ENCODE measurements around the gene BTRC. TPM values are rescaled to one million over a fixed set of nuclear protein-coding genes. Genes with fewer than 3 reads are reported as not detected.
"Not testable (repeated sequence)": the region's sequence is repeated elsewhere in the genome, so short reads cannot be mapped to it uniquely, and the experiment has no call there.

Gene BTRC
- polyA plus RNA-seq, 6 donors from 2014 or later, result 6.0 to 13.4 (median 8.3) TPM

- H3K36me3 Mint-ChIP-seq, result no peaks in the 10 kb centered on the region
- no peaks in the 10 kb centered on the region for H3K9me3 Mint-ChIP-seq
- H3K4me3 Mint-ChIP-seq, result no peak overlapping the region
- DNase-seq (no peak), ATAC-seq (ENCODE audit: low read depth in 2 of 2) (no peak)
- H3K4me1 Mint-ChIP-seq, result peaks cover 30 to 53% (median 36%) of the 10 kb centered on the region in 3 donors
- no peaks in the 10 kb centered on the region for H3K27me3 Mint-ChIP-seq
- no peak overlapping the region for H3K27ac Mint-ChIP-seq
Observed at GRCh38 chr10:101379663-101380352, 25.8 kb downstream of the BTRC start.

- Mint-ChIP-seq H3K27me3 (no peaks in the 10 kb centered on the region), H3K4me3 (no peak overlapping the region), H3K27ac (no peak overlapping the region)
Observed at GRCh38 chr10:101380353-101381017, 26.5 kb downstream of the BTRC start.

GRCh38 chr10:101385866-101386658 lies 32.1 kb downstream of the BTRC start:
- H3K27me3 Mint-ChIP-seq, result no peaks in the 10 kb centered on the region
- peaks cover 0 to 8% of the 10 kb centered on the region in 2 donors for H3K36me3 Mint-ChIP-seq
- ATAC-seq (ENCODE audit: low read depth in 2 of 2), result no peak
- no peak overlapping the region for H3K4me3 Mint-ChIP-seq
- H3K27ac Mint-ChIP-seq, result peak overlapping the region in 3 of 6 donors; percentile 4 to 28 (median 17)
- H3K9me3 Mint-ChIP-seq, result no peaks in the 10 kb centered on the region
- DNase-seq, result no peak
- H3K4me1 Mint-ChIP-seq, result peaks cover 14 to 42% (median 16%) of the 10 kb centered on the region in 3 donors

More at GRCh38 chr10:101380353-101381017, 26.5 kb downstream of the BTRC start:
- no peak for ATAC-seq (ENCODE audit: low read depth in 2 of 2)
- peaks cover 23 to 46% (median 30%) of the 10 kb centered on the region in 3 donors for H3K4me1 Mint-ChIP-seq
- no peak for DNase-seq
- no peaks in the 10 kb centered on the region for H3K36me3 Mint-ChIP-seq
- H3K9me3 Mint-ChIP-seq, result no peaks in the 10 kb centered on the region

- no peaks in the 10 kb centered on the region for H3K9me3 Mint-ChIP-seq
- H3K4me3 Mint-ChIP-seq, result no peak overlapping the region
- H3K27ac Mint-ChIP-seq, result peak overlapping the region in 1 of 6 donors; percentile 28
- H3K36me3 Mint-ChIP-seq, result peaks cover 0 to 8% of the 10 kb centered on the region in 2 donors
- peaks cover 7 to 35% (median 9%) of the 10 kb centered on the region in 3 donors for H3K4me1 Mint-ChIP-seq
- no peaks in the 10 kb centered on the region for H3K27me3 Mint-ChIP-seq
- no peak for ATAC-seq (ENCODE audit: low read depth in 2 of 2)
- no peak for DNase-seq
Observed at GRCh38 chr10:101386659-101387259, 32.8 kb downstream of the BTRC start.

GRCh38 chr10:101388676-101389276 lies 34.8 kb downstream of the BTRC start:
- Mint-ChIP-seq H3K4me3 (no peak overlapping the region), H3K36me3 (peaks cover 0 to 8% of the 10 kb centered on the region in 2 donors), H3K27ac (peak overlapping the region in 1 of 6 donors; percentile 56), H3K27me3 (no peaks in the 10 kb centered on the region), H3K9me3 (no peaks in the 10 kb centered on the region), H3K4me1 (peaks cover 2 to 26% (median 9%) of the 10 kb centered on the region in 3 donors)
- DNase-seq, result no peak
- no peak for ATAC-seq (ENCODE audit: low read depth in 2 of 2)

GRCh38 chr10:101389532-101389931 lies 35.6 kb downstream of the BTRC start:
- not testable (repeated sequence) for H3K27me3 Mint-ChIP-seq; ATAC-seq (ENCODE audit: low read depth in 2 of 2); DNase-seq; H3K4me3 Mint-ChIP-seq; H3K36me3 Mint-ChIP-seq; H3K9me3 Mint-ChIP-seq
- Mint-ChIP-seq H3K4me1 (peaks cover 2 to 27% (median 9%) of the 10 kb centered on the region in 3 donors), H3K27ac (peak overlapping the region in 1 of 6 donors; percentile 69)

- Mint-ChIP-seq H3K27me3 (no peaks in the 10 kb centered on the region), H3K4me1 (peaks cover 2 to 32% (median 9%) of the 10 kb centered on the region in 3 donors), H3K27ac (no peak overlapping the region), H3K9me3 (no peaks in the 10 kb centered on the region), H3K36me3 (peaks cover 0 to 8% of the 10 kb centered on the region in 2 donors), H3K4me3 (no peak overlapping the region)
- ATAC-seq (ENCODE audit: low read depth in 2 of 2), result no peak
- no peak for DNase-seq
Observed at GRCh38 chr10:101389986-101390531, 36.1 kb downstream of the BTRC start.

- H3K27ac Mint-ChIP-seq, result no peak overlapping the region
Observed at GRCh38 chr10:101393378-101393777, 39.4 kb downstream of the BTRC start.

GRCh38 chr10:101394524-101395133 lies 40.7 kb downstream of the BTRC start:
- DNase-seq (no peak), ATAC-seq (ENCODE audit: low read depth in 2 of 2) (no peak)
- Mint-ChIP-seq H3K27me3 (no peaks in the 10 kb centered on the region), H3K4me3 (no peak overlapping the region), H3K9me3 (no peaks in the 10 kb centered on the region), H3K36me3 (no peaks in the 10 kb centered on the region), H3K27ac (peak overlapping the region in 1 of 6 donors; percentile 11), H3K4me1 (peaks cover 4 to 27% (median 8%) of the 10 kb centered on the region in 3 donors)

More at GRCh38 chr10:101393378-101393777, 39.4 kb downstream of the BTRC start:
- ATAC-seq (ENCODE audit: low read depth in 2 of 2), result no peak
- no peaks in the 10 kb centered on the region for H3K27me3 Mint-ChIP-seq
- DNase-seq, result no peak
- H3K9me3 Mint-ChIP-seq, result no peaks in the 10 kb centered on the region
- no peak overlapping the region for H3K4me3 Mint-ChIP-seq
- H3K36me3 Mint-ChIP-seq, result peaks cover 0 to 8% of the 10 kb centered on the region in 2 donors
- peaks cover 4 to 39% (median 14%) of the 10 kb centered on the region in 3 donors for H3K4me1 Mint-ChIP-seq

- peaks cover 7 to 36% (median 15%) of the 10 kb centered on the region in 3 donors for H3K4me1 Mint-ChIP-seq
- DNase-seq (peak; percentile 19), ATAC-seq (ENCODE audit: low read depth in 2 of 2) (peak; percentile 72 to 76)
- no peak overlapping the region for H3K4me3 Mint-ChIP-seq
- no peaks in the 10 kb centered on the region for H3K9me3 Mint-ChIP-seq
- no peaks in the 10 kb centered on the region for H3K36me3 Mint-ChIP-seq
- no peaks in the 10 kb centered on the region for H3K27me3 Mint-ChIP-seq
- H3K27ac Mint-ChIP-seq, result peak overlapping the region in 2 of 6 donors; percentile 12 to 56
Observed at GRCh38 chr10:101397140-101397539, 43.2 kb downstream of the BTRC start.

GRCh38 chr10:101400585-101400984 lies 46.6 kb downstream of the BTRC start:
- no peak for DNase-seq
- no peaks in the 10 kb centered on the region for H3K27me3 Mint-ChIP-seq
- H3K4me3 Mint-ChIP-seq, result no peak overlapping the region
- no peaks in the 10 kb centered on the region for H3K9me3 Mint-ChIP-seq
- peaks cover 10 to 37% (median 19%) of the 10 kb centered on the region in 3 donors for H3K4me1 Mint-ChIP-seq
- H3K27ac Mint-ChIP-seq, result peak overlapping the region in 1 of 6 donors; percentile 60
- no peaks in the 10 kb centered on the region for H3K36me3 Mint-ChIP-seq
- ATAC-seq (ENCODE audit: low read depth in 2 of 2), result no peak

GRCh38 chr10:101402711-101403110 lies 48.7 kb downstream of the BTRC start:
- H3K9me3 Mint-ChIP-seq, result no peaks in the 10 kb centered on the region
- H3K36me3 Mint-ChIP-seq, result no peaks in the 10 kb centered on the region
- H3K27me3 Mint-ChIP-seq, result no peaks in the 10 kb centered on the region
- ATAC-seq (ENCODE audit: low read depth in 2 of 2) (no peak), DNase-seq (no peak)
- H3K4me1 Mint-ChIP-seq, result peaks cover 7 to 31% (median 14%) of the 10 kb centered on the region in 3 donors
- H3K4me3 Mint-ChIP-seq, result no peak overlapping the region
- no peak overlapping the region for H3K27ac Mint-ChIP-seq
